ENCODE data around the gene TRHDE. TPM values are rescaled to one million over a fixed set of nuclear protein-coding genes. Genes with fewer than 3 reads are reported as not detected.

TRHDE gene
- total RNA-seq, 2 donors from 2014 or later: 0.57 to 8.7 TPM

GRCh38 chr12:72256725-72257124 is 15.4 kb upstream of the TRHDE start:
- Histone ChIP-seq H3K27ac (no peak overlapping the region), H3K4me3 (no peak overlapping the region), H3K36me3 (no peaks in the 10 kb centered on the region), H3K27me3 (no peaks in the 10 kb centered on the region), H3K9me3 (no peaks in the 10 kb centered on the region), H3K4me1 (no peaks in the 10 kb centered on the region), H3K9ac (ENCODE audit: low read depth in 2 of 2, low read length in 2 of 2) (no peak overlapping the region)
- DNase-seq: no peak
- intact Hi-C loops (cut with DNase I): no loop called here
- TF ChIP-seq CTCF (IDR thresholded peaks at IDR 0.05): no peak

GRCh38 chr12:72261885-72262284 is 10.3 kb upstream of the TRHDE start:
- no peak overlapping the region for H3K9ac ChIP-seq (ENCODE audit: low read depth in 2 of 2, low read length in 2 of 2)
- intact Hi-C loops (cut with DNase I): no loop called here
- no peaks in the 10 kb centered on the region for H3K36me3 ChIP-seq
- no peak overlapping the region for H3K27ac ChIP-seq
- no peaks in the 10 kb centered on the region for H3K27me3 ChIP-seq
- H3K4me3 ChIP-seq: no peak overlapping the region
- TF ChIP-seq CTCF (IDR thresholded peaks at IDR 0.05): no peak
- no peaks in the 10 kb centered on the region for H3K4me1 ChIP-seq
- no peaks in the 10 kb centered on the region for H3K9me3 ChIP-seq
- DNase-seq: no peak

- no peaks in the 10 kb centered on the region for H3K4me1 ChIP-seq
- no peaks in the 10 kb centered on the region for H3K27me3 ChIP-seq
- no peaks in the 10 kb centered on the region for H3K36me3 ChIP-seq
- no peak overlapping the region for H3K4me3 ChIP-seq
- H3K9me3 ChIP-seq: no peaks in the 10 kb centered on the region
- TF ChIP-seq CTCF (IDR thresholded peaks at IDR 0.05): no peak
- no peak overlapping the region for H3K27ac ChIP-seq
- H3K9ac ChIP-seq (ENCODE audit: low read depth in 2 of 2, low read length in 2 of 2): no peak overlapping the region
- intact Hi-C loops (cut with DNase I): no loop called here
- DNase-seq: no peak
These were observed 7.5 kb upstream of the TRHDE start for GRCh38 chr12:72264548-72265175.

GRCh38 chr12:72267974-72268373 is 4.2 kb upstream of the TRHDE start:
- intact Hi-C loops (cut with DNase I): no loop called here
- Histone ChIP-seq H3K27me3 (peaks cover 21% of the 10 kb centered on the region), H3K36me3 (no peaks in the 10 kb centered on the region), H3K9ac (ENCODE audit: low read depth in 2 of 2, low read length in 2 of 2) (no peak overlapping the region), H3K27ac (no peak overlapping the region), H3K4me3 (no peak overlapping the region), H3K9me3 (no peaks in the 10 kb centered on the region), H3K4me1 (no peaks in the 10 kb centered on the region)
- DNase-seq: no peak
- no peak for TF ChIP-seq CTCF (IDR thresholded peaks at IDR 0.05)

GRCh38 chr12:72268386-72268785 is 3.8 kb upstream of the TRHDE start:
- H3K9ac ChIP-seq (ENCODE audit: low read depth in 2 of 2, low read length in 2 of 2): no peak overlapping the region
- H3K27me3 ChIP-seq: peaks cover 25% of the 10 kb centered on the region
- no peak overlapping the region for H3K27ac ChIP-seq
- no peaks in the 10 kb centered on the region for H3K9me3 ChIP-seq
- no peak for TF ChIP-seq CTCF (IDR thresholded peaks at IDR 0.05)
- no peaks in the 10 kb centered on the region for H3K4me1 ChIP-seq
- intact Hi-C loops (cut with DNase I): no loop called here
- no peak for DNase-seq
- no peak overlapping the region for H3K4me3 ChIP-seq
- no peaks in the 10 kb centered on the region for H3K36me3 ChIP-seq

Measured in colonic mucosa (tissue), 4 donors.